Aortic smooth muscle cell (primary cell): Measurements from ENCODE around the gene CNOT10. TPM values are rescaled to one million over a fixed set of nuclear protein-coding genes. Genes with fewer than 3 reads are reported as not detected.

Experiments used
- total RNA-seq: library from RNA; depleted of rRNA; stranded (reverse); fragments of >200 nt; gene quantifications from 2 replicates; pipeline ENCODE4 v1.2.3, GENCODE V29; 2014

The CNOT10 gene, protein sequence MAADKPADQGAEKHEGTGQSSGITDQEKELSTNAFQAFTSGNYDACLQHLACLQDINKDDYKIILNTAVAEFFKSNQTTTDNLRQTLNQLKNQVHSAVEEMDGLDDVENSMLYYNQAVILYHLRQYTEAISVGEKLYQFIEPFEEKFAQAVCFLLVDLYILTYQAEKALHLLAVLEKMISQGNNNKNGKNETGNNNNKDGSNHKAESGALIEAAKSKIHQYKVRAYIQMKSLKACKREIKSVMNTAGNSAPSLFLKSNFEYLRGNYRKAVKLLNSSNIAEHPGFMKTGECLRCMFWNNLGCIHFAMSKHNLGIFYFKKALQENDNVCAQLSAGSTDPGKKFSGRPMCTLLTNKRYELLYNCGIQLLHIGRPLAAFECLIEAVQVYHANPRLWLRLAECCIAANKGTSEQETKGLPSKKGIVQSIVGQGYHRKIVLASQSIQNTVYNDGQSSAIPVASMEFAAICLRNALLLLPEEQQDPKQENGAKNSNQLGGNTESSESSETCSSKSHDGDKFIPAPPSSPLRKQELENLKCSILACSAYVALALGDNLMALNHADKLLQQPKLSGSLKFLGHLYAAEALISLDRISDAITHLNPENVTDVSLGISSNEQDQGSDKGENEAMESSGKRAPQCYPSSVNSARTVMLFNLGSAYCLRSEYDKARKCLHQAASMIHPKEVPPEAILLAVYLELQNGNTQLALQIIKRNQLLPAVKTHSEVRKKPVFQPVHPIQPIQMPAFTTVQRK
- 24.1 and 30.5 TPM in 2 replicates for total RNA-seq

DNA sequence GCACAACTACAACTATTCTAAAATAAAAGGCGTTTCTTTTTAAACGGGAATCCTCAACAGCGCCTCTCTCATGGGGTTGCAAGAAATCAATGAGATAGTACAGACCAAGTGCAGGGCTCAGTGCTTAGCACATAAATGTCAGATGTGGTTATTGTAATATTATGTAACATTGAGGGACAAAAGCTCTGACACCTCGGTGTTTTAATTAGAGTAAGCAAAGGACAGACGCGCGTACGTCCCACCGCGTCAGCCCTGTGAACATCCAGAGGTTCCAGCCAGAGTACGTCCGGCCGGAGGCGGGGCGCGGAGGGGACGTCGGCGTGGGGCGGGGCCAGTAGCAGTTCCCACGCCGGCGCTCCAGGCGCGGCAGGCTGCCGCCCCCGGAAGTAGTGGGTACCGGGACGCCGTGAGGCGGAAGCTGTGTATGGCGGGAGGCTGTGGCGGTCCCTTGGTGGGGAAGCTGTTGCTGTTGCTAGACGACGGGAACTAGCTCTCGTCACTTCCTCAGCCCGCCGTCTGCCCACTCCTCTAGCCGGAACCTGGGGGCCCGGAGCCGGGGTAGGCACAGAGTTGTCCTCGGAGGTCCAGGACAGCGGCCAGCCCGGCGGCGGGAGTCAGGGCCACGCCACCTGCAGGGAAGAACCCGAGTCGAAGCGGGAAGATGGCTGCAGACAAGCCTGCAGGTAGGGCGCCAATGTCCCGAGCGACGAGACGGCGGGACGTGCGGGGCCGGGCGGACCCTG is at the start of gene CNOT10:
Gene CNOT10 (plus strand): TSS at position 389 of the 743 bp plus-strand sequence. CDS start 273 bp downstream, at position 662.

GRCh38 chr3:32817558-32818228 is 132.7 kb downstream of the CNOT10 start, which contains the start of gene TRIM71:
Gene TRIM71, plus strand, starts transcription at chr3:32817997. Its CDS starts 84 bp downstream, at chr3:32818081.

Other genes with a start within 250 kb of the CNOT10 start
- gene CMTM6, start 182.3 kb upstream of the CNOT10 start, total RNA-seq: 106 and 107 TPM in 2 replicates
- 36.7 and 39.7 TPM in 2 replicates for gene DYNC1LI1, start 114.3 kb upstream of the CNOT10 start, total RNA-seq
- not detected in 2 replicates for gene TRIM71, start 132.8 kb downstream of the CNOT10 start, total RNA-seq